GDM1 (cell line): Measurements from ENCODE around the gene TMEM91.
"Not testable (repeated sequence)": the region's sequence is repeated elsewhere in the genome, so short reads cannot be mapped to it uniquely, and the experiment has no call there.

Source experiments
- DNase-seq: peaks from one replicate; lab custom pipeline; 2025; lab: John Stamatoyannopoulos, UW

Gene TMEM91

GRCh38 chr19:41376241-41376997, at the start of gene TMEM91:
TMEM91 (plus strand) TSS chr19:41376533; CDS start chr19:41378310, 1,777 bp downstream.
- no peak for DNase-seq

- DNase-seq, result no peak
Measured at GRCh38 chr19:41327076-41327575, 49.2 kb upstream of the TMEM91 start.

DNA sequence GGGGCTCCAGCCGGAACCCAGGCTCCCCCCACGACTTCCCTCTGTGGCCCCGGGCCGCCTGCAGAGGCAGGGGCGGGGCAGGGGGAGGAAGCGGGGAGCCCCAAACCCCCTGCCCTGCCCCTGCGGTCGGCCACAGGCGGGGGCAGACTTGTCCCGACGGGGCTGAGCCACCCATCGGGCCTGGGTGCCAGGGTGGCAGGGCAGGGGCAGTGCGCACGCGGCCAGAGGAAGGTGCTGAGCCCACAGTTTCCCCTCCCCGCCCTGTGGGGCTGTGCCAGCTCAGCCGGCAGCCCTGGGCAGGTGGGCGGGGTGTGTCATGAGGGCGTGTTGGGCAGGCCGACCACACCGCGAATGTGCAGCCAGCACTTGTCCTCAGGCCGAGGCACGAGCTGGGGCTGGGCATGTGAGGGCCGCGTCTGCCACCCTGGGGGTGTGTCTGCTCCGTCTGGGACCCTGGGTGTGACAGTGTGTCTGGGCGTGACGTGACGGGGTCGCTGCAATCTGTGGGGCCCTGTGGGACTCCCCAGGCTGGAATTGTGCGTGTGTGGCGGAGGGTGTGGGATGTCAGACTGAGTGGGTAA, 48.7 kb upstream of the TMEM91 start:
- peak; percentile 95 for DNase-seq

DNA sequence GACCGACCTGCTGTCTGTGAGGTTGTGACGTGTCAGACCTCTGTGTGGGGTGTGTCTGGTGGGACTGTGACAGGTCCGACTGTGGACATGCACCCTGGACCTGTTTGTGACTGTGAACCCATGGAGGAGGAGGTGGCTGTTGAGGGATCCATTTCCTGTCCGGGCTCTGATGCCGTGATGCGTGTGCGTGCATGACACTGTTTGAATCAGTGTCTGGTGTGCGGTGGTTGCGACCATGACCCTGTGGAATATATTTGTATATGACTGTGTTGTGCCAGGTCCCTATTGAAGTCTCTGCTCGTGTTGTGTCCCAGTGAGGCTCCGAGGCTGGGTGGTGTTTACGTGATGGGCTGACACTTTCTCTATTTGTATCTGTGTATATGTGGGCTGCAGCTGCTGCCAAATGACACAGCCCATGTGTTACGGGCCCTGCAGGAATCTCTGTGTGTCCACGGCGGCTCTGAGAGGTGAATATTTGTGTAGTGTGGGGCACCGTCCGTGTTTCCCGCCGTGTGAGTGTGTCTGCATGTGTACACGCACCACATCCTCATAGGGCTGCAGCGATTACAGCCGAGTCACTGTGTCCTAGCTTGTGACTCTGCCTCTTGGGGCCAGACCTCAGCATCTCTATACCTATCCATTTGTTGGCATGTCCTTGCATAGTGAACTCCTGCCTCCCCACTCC, 48.0 kb upstream of the TMEM91 start:
- peak; percentile 66 for DNase-seq

DNA sequence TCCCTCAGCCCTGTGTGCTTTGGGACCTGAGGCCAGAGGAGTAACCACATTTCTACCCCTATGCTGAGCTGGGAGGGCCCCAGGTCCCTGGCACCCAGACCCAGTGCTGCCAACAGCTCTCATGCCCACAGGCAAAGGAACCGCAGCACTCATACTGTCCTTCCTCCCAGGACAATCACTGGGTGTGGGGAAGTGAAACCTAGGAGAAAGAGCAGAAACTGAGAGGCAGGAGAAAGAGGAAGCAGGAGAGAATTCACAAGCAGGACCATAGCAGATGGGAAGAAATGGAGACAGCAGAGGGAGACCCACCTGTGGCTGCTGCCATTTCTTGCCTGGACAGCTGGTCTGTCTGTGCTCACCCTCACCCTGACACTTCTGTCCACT, 47.5 kb upstream of the TMEM91 start:
- peak; percentile 66 for DNase-seq

GRCh38 chr19:41330481-41330880, 45.9 kb upstream of the TMEM91 start:
- DNase-seq, result no peak

GRCh38 chr19:41330946-41331678, 45.2 kb upstream of the TMEM91 start:
- no peak for DNase-seq

DNA sequence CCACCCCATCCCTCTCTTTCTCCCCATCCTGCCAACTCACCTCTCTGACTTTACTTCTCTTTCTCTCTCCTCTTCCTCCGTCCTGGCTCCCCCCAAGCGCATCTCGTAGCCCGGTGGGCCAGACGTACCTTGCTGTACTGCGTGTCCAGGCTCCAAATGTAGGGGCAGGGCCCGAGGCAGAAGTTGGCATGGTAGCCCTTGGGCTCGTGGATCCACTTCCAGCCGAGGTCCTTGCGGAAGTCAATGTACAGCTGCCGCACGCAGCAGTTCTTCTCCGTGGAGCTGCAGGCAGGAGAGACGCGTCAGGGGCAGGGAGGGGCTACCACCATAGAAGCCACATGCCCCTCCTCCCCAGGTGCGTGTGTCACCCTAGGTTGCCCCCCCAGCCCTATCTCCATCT, 44.3 kb upstream of the TMEM91 start:
- DNase-seq, result no peak

DNA sequence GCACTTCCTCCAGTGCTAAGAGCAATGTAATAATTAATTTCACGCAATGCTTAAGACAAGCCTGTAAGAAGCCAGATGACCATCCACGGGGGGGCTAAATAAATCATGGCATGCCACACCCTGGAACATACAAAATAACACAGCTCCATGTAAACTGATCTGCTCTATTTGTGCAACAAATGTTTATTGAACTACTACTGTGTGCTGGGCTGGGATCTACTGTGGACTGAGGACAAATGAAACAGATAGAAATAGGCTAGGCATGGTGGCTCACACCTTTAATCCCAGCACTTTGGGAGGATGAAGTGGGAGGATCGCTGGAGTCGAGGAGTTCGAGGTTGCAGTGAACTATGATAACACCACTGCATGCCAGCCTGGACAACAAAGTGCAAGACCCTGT, 43.9 kb upstream of the TMEM91 start:
- DNase-seq, result no peak

DNA sequence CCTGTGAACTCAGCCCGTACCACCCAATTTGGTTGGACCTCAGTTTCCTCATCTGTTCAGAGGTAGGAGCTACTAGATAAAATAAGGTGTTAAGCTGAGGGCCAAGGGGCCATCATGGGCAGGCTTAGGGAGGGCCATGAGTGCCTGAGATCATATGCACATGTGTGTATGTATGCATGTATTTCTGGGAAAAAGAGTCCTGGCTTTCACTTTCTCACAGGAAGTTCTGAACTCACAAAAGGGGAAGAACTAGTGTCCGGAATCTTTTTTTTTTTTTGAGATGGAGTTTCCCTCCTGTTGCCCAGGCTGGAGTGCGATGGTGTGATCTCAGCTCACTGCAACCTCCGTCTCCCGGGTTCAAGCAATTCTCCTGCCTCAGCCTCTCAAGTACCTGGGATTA, 41.5 kb upstream of the TMEM91 start:
- peak; percentile 21 for DNase-seq

- no peak for DNase-seq
Measured at GRCh38 chr19:41335467-41335866, 40.9 kb upstream of the TMEM91 start.

DNA sequence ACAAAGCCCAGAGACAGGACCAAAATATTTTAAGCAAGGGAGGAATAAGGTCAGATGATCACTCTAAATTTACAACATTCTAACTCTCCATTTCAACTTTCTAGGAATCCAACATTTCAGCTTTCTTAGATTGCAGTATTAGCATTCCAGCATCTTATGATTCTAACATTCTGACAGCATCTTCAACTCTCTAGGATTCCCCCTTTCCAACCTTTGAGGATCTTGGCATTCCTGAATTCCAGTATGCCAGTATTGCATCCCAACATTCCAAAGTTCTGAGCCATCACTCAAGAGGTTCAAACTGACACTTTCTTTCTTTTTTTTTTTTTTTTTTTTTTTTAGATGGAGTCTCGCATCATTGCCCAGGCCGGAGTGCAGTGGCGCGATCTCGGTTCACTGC, 36.4 kb upstream of the TMEM91 start:
- no peak for DNase-seq

- DNase-seq, result peak; percentile 45
Measured at GRCh38 chr19:41341669-41342490, 34.5 kb upstream of the TMEM91 start.

GRCh38 chr19:41344162-41344561, 32.2 kb upstream of the TMEM91 start:
- no peak for DNase-seq

- DNase-seq, result not testable (repeated sequence)
Measured at GRCh38 chr19:41346916-41347315, 29.4 kb upstream of the TMEM91 start.

DNA sequence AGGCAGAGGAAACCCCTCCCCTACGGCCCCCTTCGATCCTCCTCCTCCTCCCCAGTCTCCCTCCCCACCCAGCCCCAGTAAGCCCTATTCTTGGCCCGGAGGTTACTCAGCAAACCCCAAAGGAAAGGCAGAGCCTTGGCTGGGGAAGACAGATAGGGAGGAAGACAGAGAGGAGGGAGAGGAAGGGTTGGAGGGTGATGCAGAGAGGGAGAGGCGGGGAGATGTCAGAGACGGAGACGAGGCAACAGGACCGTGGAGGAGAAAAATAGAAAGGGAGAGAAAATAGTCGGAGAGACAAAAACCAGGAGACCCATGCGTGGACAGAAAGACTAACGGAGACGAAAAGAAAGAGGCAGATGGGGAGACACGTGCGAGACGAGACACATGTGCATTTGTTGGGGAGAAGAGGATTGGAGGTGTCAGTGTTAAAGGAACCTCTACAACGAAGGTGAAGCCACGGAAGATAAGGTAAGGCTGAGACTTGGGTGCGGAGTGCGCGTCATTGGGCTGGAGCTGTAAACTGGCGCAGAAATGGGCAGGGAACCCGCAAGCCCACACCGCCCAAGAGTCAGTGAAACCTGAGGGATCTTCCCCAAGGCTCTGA, 25.5 kb upstream of the TMEM91 start:
- DNase-seq, result peak; percentile 87

DNA sequence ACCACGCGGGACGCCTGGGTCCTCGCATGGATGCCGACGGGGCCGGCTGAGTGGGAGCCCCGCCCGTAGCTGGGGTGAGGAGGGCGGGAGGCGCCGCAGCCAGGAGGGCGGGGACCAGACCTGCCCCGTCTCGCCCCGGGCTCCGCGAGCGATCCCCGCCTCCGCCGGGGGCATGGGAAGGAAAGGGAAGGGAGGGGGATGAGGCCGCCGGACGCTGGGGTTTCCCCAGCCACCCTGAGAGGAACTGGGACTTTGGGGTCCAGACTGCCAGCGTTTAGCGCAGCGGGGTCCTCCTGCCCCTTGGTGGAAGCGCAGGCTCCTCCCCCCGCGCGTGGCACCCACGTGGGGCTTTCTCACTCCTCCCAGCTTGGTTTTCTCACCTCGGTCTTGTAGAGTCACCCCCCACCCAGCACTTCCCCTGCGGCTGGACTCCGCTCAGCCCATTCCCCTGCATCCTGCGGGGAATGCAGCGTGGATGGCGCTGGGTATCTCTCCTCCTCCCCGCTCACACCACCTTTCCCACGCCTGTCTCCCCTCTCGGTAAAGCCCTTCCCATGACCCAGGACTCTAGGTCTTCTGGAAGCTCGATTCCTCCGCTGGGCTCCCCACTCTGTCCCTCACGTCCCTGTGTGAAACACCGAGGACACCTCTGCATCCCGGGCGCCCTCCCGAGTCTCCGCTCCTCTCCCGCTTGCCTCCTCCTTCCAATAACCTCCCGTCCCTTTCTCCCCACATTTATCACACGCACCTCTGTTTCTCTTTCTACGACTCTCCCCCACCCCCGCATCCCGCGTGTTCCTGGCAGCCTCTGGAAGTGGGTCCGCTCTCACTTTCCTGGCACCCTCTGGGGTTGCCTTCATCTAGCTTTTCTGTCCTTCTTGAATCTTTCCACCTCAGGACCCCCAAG, 24.7 kb upstream of the TMEM91 start:
- peak; percentile 96 for DNase-seq

GRCh38 chr19:41352279-41352608, 24.1 kb upstream of the TMEM91 start:
- no peak for DNase-seq

DNA sequence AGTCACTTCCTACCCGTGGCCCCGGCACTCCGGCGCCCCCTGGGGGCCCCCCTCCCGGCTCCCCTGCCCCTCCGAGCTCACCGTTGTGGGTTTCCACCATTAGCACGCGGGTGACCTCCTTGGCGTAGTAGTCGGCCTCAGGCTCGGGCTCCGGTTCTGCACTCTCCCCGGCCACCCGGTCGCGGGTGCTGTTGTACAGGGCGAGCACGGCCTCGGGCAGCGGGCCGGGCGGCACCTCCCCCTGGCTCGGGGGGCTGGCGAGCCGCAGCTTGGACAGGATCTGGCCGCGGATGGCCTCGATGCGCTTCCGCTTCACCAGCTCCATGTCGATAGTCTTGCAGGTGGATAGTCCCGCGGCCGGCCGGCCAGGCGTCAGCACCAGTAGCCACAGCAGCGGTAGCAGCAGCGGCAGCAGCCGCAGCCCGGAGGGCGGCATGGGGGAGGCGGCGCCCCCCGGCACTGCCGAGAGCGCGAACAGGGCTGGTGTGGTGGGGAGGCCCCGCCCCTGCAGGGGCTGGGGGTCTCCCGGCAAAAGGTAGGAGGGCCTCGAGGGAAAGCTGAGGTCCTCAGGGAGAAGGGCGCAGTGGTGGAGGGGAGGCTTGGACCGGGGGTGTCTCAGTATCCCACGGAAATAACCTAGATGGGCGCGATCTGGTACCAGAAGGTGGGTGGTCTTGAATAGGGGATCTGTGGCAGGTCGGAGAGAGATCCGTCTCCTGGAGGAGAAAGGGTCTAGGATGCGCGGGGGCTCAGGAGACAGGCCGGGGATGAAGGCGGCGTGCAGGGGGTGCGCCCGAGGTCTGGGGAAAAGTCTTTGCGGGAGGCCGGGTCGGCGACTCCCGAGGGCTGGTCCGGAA, 23.5 kb upstream of the TMEM91 start:
- peak; percentile 15 for DNase-seq
